NOMO-1 treated with dmso at 0.1 percent for 144 hours (cell line): Measurements from ENCODE around the gene FLT3.
"Not testable (repeated sequence)": the region's sequence is repeated elsewhere in the genome, so short reads cannot be mapped to it uniquely, and the experiment has no call there.

Experiments
- DNase-seq: peaks from one replicate; lab custom pipeline; 2025; ENCODE audit not compliant: unreplicated experiment; lab: John Stamatoyannopoulos, UW

FLT3 gene

DNA sequence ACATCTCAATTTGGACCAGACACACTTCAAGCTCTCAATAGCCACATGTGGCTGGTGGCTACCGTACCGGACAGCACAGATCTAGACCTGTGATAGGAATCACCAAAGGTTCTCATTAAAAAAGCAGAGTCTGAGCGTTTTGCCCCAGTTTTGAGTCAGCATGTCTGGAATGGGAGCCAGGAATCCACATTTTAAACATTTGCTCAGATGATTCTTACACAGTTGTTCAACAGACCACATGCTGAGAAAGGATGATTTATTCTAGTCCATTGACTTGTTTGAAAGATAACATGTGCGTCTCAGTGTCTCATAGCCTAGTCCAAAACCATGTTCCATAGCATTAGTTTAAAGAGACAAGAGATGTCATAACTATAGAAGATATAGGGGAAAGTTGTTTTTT is 53.4 kb downstream of the FLT3 start:
- no peak for DNase-seq

- DNase-seq: no peak
Observed at GRCh38 chr13:28045861-28046260, 54.5 kb downstream of the FLT3 start.

- no peak for DNase-seq
Observed at GRCh38 chr13:28044608-28045007, 55.8 kb downstream of the FLT3 start.

DNA sequence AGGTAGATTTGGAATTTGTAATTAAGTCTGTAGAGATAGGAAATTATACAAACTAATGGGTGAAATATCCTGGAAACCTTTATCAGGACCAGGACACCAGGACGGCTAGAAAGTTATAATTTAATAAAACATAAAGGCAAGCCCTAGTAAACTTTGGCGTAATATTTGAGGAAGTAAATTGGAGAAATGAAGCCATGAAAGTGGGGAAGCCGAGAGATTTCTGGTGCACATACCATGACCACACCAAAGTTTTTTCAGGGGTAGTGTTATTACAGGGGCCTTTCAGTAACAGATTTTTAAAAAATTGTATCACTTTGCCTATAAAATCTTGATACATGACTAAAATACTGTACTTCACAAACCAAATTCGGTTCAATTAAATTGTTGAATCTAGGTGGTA is 57.2 kb downstream of the FLT3 start:
- DNase-seq: peak; percentile 66

DNA sequence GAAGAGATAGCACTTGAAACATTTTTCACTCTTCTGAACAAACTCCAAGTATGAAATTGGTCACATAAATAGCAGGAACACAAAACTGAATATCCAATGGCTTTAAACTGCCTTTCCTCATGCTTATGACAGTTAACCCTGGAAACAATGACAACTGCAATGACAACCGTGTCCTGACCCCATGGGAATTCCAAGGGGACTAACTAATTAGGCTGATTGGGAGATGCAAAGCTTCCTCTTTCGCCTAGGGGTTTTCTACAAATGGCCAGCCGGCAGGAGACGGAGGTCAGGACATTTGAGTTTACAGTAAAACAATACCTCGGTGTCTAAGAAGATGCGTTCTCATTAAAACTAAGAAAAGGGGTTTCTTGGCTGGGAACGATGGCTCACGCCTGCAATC is 58.9 kb downstream of the FLT3 start:
- no peak for DNase-seq

- no peak for DNase-seq
Observed at GRCh38 chr13:28041031-28041461, 59.3 kb downstream of the FLT3 start.

- no peak for DNase-seq
Observed at GRCh38 chr13:28037399-28037798, 63.0 kb downstream of the FLT3 start.

- DNase-seq: no peak
Observed at GRCh38 chr13:28035146-28035782, 65.1 kb downstream of the FLT3 start.

- DNase-seq: no peak
Observed at GRCh38 chr13:28033894-28034655, 66.3 kb downstream of the FLT3 start.

DNA sequence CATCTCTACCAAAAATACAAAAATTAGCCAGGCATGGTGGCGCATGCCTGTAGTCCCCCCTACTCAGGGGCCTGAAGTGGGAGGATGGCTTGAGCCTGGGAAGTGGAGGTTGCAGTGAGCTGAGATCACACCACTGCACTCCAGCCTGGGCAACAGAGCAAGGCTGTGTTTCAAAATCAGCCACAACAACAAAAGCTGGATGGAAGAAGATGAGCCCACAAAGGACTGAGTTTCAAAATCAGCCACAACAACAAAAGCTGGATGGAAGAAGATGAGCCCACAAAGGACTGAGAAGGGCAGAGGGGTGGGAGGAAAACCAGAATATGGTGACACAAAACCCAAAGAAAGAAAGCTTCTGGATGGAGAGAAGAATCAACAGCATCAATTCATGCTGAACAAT is 67.9 kb downstream of the FLT3 start:
- DNase-seq: not testable (repeated sequence)

DNA sequence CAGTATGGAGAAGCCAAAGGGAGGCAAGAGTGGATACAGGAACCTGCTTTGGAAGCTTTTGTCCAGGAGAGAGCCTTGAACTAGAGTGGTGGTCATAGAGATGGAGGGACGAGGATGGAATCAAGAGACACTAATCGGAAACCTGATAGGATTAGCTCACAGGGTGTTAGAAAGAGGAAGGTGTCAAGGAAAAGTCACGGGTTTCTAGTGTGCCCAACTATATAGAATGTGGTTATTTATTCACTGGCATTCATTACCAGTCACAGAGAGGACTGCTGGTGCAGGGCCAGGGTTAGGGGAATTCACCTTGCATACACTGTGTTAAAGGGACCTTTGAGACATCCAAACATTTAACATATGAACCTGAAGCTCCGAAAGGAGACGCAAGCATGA is 68.5 kb downstream of the FLT3 start:
- DNase-seq: peak; percentile 77

DNA sequence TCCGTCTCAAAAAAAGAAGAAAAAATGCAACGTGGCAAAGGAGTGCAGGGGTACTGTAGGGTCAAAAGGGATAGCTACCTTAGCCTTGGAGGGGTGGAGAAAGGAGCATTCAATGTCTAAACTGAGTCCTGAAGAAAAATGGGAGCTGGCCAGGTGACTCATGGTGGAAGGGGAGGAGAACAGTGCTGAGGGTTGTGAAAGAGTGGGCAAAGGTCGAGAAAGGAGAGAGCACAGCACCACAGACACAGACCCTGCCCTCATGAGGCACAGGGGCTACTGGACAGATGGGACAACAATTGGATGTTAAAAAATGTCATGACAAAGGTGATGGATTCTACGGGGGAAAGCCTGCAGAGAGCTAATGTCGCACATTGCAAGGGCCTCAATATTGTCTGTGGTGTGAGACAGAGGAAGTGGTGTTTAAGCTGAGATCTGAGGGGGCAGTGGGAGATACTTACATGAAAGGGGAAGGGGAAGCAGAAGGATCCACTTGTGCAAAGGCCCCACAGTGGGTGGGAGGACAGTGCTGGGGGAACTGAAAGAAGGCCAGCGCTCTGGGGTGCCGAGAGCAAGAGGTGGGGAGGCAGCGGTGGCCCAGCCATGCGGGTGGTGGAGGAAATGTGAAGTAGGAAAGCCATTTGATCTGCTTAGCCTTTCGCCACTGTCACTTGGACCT is 69.0 kb downstream of the FLT3 start:
- peak; percentile 96 for DNase-seq

DNA sequence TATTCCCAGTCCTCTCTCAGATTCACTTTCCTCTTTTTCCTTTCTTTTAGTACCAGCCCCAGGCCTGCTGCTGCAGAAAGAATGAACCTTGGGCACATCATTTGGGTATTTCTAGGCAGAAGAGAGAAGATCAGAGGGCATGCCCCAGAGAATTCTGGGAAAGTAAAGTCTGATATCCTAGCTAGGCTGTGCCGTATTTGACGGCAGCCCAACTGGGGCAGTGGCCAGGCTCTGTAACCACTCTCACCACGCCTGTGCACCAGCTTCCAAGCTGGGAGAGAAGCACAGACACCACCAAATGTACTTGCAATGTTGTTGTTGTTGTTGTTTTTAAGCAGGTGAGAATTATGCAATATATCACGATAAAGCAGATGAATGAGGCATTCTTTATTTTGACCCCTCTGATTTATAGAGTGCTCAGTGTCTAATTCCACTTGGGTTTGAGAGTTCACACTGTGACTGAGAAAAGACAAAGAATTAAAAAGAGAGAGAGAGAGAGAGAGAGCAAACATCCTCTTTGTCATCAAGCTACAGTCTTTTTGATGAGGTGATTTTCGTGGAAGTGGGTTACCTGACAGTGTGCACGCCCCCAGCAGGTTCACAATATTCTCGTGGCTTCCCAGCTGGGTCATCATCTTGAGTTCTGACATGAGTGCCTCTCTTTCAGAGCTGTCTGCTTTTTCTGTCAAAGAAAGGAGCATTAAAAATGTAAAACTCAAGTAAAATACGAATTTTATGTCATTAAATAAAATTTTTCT is 72.6 kb downstream of the FLT3 start:
- DNase-seq: no peak

DNA sequence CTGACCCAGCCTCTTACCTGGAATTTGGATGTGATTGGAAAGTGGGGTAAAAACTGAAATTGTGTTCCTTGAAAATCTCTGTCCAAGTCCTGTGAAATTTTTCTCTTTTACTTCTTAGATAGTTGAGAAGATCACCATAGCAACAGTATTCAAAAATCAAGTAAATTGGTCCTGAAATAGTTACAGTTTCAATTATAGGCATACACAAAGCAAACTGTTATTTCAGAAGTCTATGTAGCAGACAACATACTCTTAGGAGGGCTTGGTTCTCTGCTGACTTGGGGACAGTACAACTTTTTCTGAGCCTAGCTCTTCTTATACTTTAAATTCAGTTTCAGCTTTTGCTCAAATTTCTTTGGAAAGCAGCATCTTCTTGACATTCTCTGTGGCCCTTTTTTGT is 73.3 kb downstream of the FLT3 start:
- no peak for DNase-seq

GRCh38 chr13:28026508-28026907 is 73.9 kb downstream of the FLT3 start:
- DNase-seq: no peak

- DNase-seq: no peak
Observed at GRCh38 chr13:28022848-28023518, 77.4 kb downstream of the FLT3 start.

DNA sequence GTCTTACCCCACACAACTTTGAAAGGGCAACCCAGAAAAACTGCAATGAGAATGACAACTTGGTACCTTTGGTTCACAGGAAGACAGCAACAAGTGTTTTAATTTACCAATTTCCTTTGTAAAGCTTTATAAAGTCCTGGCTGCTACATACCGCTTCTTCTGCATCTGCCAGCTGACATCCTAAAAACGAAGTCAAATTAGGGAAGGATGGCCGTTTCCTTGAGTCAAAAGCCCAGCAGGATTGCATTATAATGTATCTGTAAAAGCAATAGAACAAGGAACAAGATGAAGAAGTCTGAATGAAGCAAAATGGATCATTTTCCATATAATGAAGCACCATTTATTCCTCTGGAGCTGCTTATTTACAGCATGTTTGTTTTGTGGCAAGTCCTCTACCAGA is 86.1 kb downstream of the FLT3 start:
- DNase-seq: no peak

- no peak for DNase-seq
Observed at GRCh38 chr13:28013482-28013881, 86.9 kb downstream of the FLT3 start.

- DNase-seq: no peak
Observed at GRCh38 chr13:28012896-28013295, 87.5 kb downstream of the FLT3 start.

DNA sequence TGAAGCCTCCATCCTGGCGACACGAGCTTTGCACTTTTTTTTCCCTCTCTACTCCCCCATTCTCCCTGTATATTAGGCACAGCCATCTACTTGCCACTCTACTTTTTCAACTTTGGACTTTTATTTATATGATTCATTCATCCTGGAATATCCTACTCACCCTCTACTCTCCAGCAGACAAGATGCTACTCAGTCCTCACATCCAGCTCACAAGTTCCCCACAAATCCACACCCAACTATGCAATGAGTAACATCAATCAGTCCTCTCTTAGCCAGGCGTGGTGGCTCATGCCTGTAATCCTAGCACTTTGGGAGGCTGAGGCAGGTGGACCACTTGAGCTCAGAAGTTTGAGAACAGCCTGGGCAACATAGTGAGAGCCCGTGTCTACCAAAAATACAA is 88.0 kb downstream of the FLT3 start:
- DNase-seq: no peak

DNA sequence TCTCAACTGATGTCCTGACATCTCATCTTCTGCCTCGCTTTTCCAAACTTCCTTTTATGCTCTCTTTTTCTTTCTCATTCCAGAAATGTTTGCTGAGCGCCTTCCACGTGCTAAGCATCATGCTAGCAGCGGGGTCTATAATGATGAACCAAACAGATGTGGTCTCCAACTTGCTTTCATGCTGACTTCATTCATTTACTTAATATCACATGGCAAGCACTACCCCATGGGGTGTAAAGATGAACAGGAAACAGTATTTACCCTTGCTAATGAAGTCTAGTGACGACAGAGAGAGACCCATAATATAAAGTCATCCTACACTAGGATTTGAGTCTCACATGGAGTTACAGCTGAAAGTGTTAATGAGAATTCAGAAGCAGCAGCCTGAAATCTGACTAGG is 90.3 kb downstream of the FLT3 start:
- no peak for DNase-seq
